ENCODE data around the gene FREM1. TPM values are rescaled to one million over a fixed set of nuclear protein-coding genes. Genes with fewer than 3 reads are reported as not detected.

Gene FREM1
- total RNA-seq, 1 donor from 2014 or later, result 1.7 TPM

DNA sequence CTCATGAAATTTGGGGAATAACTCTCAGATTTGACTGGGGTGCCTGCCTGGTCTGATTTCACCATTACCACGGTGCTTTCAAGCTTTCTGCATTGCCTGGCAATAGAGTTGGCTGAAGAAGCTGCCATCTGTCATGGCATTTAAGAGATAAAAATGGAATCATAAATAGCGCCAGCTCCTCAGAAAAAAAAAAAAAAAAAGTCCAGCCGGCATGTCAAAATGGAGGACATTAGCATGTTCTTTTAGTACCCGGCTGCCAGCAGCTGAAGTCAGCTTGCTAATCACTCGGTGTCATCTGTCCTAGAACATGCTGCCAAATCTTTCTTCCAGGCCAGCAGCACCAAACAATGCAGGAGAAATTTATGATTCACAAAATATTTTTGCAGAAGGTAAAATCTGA, 130.0 kb downstream of the FREM1 start:
- Mint-ChIP-seq H3K9me3 (ENCODE audit: unreplicated experiment) (peaks cover 2% of the 10 kb centered on the region), H3K27me3 (ENCODE audit: unreplicated experiment) (peaks cover 2% of the 10 kb centered on the region), H3K4me3 (ENCODE audit: unreplicated experiment) (no peak overlapping the region), H3K27ac (ENCODE audit: unreplicated experiment) (no peak overlapping the region), H3K4me1 (ENCODE audit: low read depth, unreplicated experiment) (peaks cover 6% of the 10 kb centered on the region), H3K36me3 (ENCODE audit: unreplicated experiment) (no peaks in the 10 kb centered on the region)
- no peak for DNase-seq
- no peak for TF ChIP-seq CTCF (IDR thresholded peaks at IDR 0.05; ENCODE audit: partially characterized antibody, unreplicated experiment)

DNA sequence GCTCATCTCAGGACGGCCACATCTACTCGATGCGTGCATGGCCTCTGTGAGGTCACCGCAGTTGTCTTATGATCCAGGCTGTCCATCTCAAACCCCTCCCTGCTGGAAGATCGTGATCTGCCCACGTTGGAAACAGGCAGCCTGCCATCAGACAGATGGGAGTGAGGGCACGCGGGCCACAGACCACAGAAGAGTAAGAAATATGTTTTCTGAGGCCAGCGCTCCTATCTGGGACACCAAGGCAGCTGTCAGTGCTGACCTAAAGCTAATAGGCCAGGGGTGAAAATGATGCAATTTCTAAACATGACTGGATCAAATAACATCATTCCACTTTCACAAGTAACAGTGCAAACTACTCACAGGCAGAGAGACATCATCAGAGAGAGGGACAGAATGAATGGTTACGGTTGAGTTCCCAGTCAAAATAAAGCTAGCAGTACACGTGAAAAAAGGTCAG, 130.6 kb downstream of the FREM1 start:
- Mint-ChIP-seq H3K27me3 (ENCODE audit: unreplicated experiment) (peaks cover 2% of the 10 kb centered on the region), H3K36me3 (ENCODE audit: unreplicated experiment) (no peaks in the 10 kb centered on the region), H3K27ac (ENCODE audit: unreplicated experiment) (peak overlapping the region; percentile 15), H3K4me3 (ENCODE audit: unreplicated experiment) (no peak overlapping the region), H3K4me1 (ENCODE audit: low read depth, unreplicated experiment) (peaks cover 6% of the 10 kb centered on the region), H3K9me3 (ENCODE audit: unreplicated experiment) (peaks cover 2% of the 10 kb centered on the region)
- TF ChIP-seq CTCF (IDR thresholded peaks at IDR 0.05; ENCODE audit: partially characterized antibody, unreplicated experiment), result no peak
- DNase-seq, result no peak

DNA sequence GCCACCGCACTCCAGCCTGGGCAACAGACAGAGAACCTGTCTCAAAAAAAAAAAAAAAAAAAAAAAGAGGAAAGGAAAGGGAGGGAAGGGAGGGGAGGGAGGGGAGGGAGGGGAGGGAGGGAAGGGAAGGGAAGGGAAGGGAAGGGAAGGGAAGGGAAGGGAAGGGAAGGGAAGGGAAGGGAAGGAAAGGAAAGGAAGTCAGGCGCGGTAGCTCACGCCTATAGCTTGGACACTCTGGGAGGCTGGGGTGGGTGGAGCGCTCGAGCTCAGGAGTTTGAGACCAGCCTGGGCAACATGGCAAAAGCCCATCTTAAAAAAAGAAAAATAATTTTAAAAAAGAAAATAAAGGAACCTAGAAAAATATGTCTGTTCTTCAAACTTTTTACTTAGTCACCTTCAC, 131.7 kb downstream of the FREM1 start:
- TF ChIP-seq CTCF (IDR thresholded peaks at IDR 0.05; ENCODE audit: partially characterized antibody, unreplicated experiment), result no peak
- DNase-seq, result no peak
- Mint-ChIP-seq H3K9me3 (ENCODE audit: unreplicated experiment) (peaks cover 2% of the 10 kb centered on the region), H3K27ac (ENCODE audit: unreplicated experiment) (no peak overlapping the region), H3K27me3 (ENCODE audit: unreplicated experiment) (peaks cover 2% of the 10 kb centered on the region), H3K4me1 (ENCODE audit: low read depth, unreplicated experiment) (peaks cover 6% of the 10 kb centered on the region), H3K4me3 (ENCODE audit: unreplicated experiment) (no peak overlapping the region), H3K36me3 (ENCODE audit: unreplicated experiment) (no peaks in the 10 kb centered on the region)

GRCh38 chr9:14775917-14776316, 134.3 kb downstream of the FREM1 start:
- no peak overlapping the region for H3K4me3 Mint-ChIP-seq (ENCODE audit: unreplicated experiment)
- H3K4me1 Mint-ChIP-seq (ENCODE audit: low read depth, unreplicated experiment), result peaks cover 6% of the 10 kb centered on the region
- H3K36me3 Mint-ChIP-seq (ENCODE audit: unreplicated experiment), result no peaks in the 10 kb centered on the region
- peaks cover 2% of the 10 kb centered on the region for H3K9me3 Mint-ChIP-seq (ENCODE audit: unreplicated experiment)
- no peak for TF ChIP-seq CTCF (IDR thresholded peaks at IDR 0.05; ENCODE audit: partially characterized antibody, unreplicated experiment)
- H3K27me3 Mint-ChIP-seq (ENCODE audit: unreplicated experiment), result peaks cover 2% of the 10 kb centered on the region
- no peak overlapping the region for H3K27ac Mint-ChIP-seq (ENCODE audit: unreplicated experiment)
- no peak for DNase-seq

- H3K27me3 Mint-ChIP-seq (ENCODE audit: unreplicated experiment), result no peaks in the 10 kb centered on the region
- H3K9me3 Mint-ChIP-seq (ENCODE audit: unreplicated experiment), result no peaks in the 10 kb centered on the region
- H3K27ac Mint-ChIP-seq (ENCODE audit: unreplicated experiment), result no peak overlapping the region
- no peaks in the 10 kb centered on the region for H3K36me3 Mint-ChIP-seq (ENCODE audit: unreplicated experiment)
- H3K4me3 Mint-ChIP-seq (ENCODE audit: unreplicated experiment), result no peak overlapping the region
- H3K4me1 Mint-ChIP-seq (ENCODE audit: low read depth, unreplicated experiment), result peaks cover 8% of the 10 kb centered on the region
- TF ChIP-seq CTCF (IDR thresholded peaks at IDR 0.05; ENCODE audit: partially characterized antibody, unreplicated experiment), result no peak
- no peak for DNase-seq
Measured at GRCh38 chr9:14770592-14770991, 139.6 kb downstream of the FREM1 start.
